DMS53 (cell line): ENCODE results near the gene RAD51AP1.

ENCODE experiments used
- DNase-seq: peaks from one replicate; lab custom pipeline; 2025; lab: John Stamatoyannopoulos, UW

Gene RAD51AP1

GRCh38 chr12:4591180-4591687 is 52.5 kb downstream of the RAD51AP1 start:
- no peak for DNase-seq

GRCh38 chr12:4595881-4596280 is 57.2 kb downstream of the RAD51AP1 start:
- no peak for DNase-seq

GRCh38 chr12:4603421-4603820 is 64.7 kb downstream of the RAD51AP1 start:
- no peak for DNase-seq

- DNase-seq, result no peak
Observed at GRCh38 chr12:4603946-4604345, 65.3 kb downstream of the RAD51AP1 start.

GRCh38 chr12:4604684-4605193 is 66.0 kb downstream of the RAD51AP1 start:
- peak; percentile 100 for DNase-seq

- DNase-seq, result no peak
Observed at GRCh38 chr12:4607056-4607455, 68.4 kb downstream of the RAD51AP1 start.

GRCh38 chr12:4609071-4609470 is 70.4 kb downstream of the RAD51AP1 start:
- no peak for DNase-seq
